ENCODE results near the gene NRDC. TPM values are rescaled to one million over a fixed set of nuclear protein-coding genes. Genes with fewer than 3 reads are reported as not detected.
A peak's percentile ranks its signal among the peaks of the same experiment; 100 is the strongest.

Gene NRDC, protein sequence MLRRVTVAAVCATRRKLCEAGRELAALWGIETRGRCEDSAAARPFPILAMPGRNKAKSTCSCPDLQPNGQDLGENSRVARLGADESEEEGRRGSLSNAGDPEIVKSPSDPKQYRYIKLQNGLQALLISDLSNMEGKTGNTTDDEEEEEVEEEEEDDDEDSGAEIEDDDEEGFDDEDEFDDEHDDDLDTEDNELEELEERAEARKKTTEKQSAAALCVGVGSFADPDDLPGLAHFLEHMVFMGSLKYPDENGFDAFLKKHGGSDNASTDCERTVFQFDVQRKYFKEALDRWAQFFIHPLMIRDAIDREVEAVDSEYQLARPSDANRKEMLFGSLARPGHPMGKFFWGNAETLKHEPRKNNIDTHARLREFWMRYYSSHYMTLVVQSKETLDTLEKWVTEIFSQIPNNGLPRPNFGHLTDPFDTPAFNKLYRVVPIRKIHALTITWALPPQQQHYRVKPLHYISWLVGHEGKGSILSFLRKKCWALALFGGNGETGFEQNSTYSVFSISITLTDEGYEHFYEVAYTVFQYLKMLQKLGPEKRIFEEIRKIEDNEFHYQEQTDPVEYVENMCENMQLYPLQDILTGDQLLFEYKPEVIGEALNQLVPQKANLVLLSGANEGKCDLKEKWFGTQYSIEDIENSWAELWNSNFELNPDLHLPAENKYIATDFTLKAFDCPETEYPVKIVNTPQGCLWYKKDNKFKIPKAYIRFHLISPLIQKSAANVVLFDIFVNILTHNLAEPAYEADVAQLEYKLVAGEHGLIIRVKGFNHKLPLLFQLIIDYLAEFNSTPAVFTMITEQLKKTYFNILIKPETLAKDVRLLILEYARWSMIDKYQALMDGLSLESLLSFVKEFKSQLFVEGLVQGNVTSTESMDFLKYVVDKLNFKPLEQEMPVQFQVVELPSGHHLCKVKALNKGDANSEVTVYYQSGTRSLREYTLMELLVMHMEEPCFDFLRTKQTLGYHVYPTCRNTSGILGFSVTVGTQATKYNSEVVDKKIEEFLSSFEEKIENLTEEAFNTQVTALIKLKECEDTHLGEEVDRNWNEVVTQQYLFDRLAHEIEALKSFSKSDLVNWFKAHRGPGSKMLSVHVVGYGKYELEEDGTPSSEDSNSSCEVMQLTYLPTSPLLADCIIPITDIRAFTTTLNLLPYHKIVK
- total RNA-seq = 130 TPM
- long read RNA-seq, transcript NRDC-201 (31 exons, 3,691 nt) = major isoform, 154 of 227 reads
- long read RNA-seq, transcript NRDC-202 (33 exons, 3,895 nt) = minor isoform, 24 of 227 reads
- long read RNA-seq, partial matches to known transcripts = 16 of 227 reads
- long read RNA-seq, other reads (novel, unspliced or antisense) = 29 of 227 reads

- DNase-seq = peak; percentile 100
- intact Hi-C loops (cut with micrococcal nuclease) = loop anchor here (10.0 kb wide), 1 partner anchor 264 kb away; the partner anchor contains the start of gene OSBPL9
Measured at GRCh38 chr1:51878616-51879336, at the start of gene NRDC. Gene NRDC, minus strand, starts transcription at chr1:51878727. Its CDS starts 112 bp downstream, at chr1:51878615.

GRCh38 chr1:51927029-51927428 is 48.5 kb upstream of the NRDC start:
- DNase-seq = no peak
- Histone ChIP-seq H3K27me3 (ENCODE audit: low read depth) (peaks cover 81% of the 10 kb centered on the region), H3K9me3 (replicated peaks) (no peaks in the 10 kb centered on the region), H3K27ac (replicated peaks) (no peak overlapping the region), H3K4me3 (no peak overlapping the region), H3K36me3 (no peaks in the 10 kb centered on the region), H3K4me1 (no peaks in the 10 kb centered on the region)
- TF ChIP-seq, protein P1, sequence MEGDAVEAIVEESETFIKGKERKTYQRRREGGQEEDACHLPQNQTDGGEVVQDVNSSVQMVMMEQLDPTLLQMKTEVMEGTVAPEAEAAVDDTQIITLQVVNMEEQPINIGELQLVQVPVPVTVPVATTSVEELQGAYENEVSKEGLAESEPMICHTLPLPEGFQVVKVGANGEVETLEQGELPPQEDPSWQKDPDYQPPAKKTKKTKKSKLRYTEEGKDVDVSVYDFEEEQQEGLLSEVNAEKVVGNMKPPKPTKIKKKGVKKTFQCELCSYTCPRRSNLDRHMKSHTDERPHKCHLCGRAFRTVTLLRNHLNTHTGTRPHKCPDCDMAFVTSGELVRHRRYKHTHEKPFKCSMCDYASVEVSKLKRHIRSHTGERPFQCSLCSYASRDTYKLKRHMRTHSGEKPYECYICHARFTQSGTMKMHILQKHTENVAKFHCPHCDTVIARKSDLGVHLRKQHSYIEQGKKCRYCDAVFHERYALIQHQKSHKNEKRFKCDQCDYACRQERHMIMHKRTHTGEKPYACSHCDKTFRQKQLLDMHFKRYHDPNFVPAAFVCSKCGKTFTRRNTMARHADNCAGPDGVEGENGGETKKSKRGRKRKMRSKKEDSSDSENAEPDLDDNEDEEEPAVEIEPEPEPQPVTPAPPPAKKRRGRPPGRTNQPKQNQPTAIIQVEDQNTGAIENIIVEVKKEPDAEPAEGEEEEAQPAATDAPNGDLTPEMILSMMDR (IDR thresholded peaks at IDR 0.05; ENCODE audit: borderline replicate concordance) = no peak
- intact Hi-C loops (cut with micrococcal nuclease) = no loop called here

More at GRCh38 chr1:51878616-51879336, at the start of gene NRDC:
- H3K36me3 ChIP-seq = no peaks in the 10 kb centered on the region
- TF ChIP-seq, protein P1 (IDR thresholded peaks at IDR 0.05; ENCODE audit: borderline replicate concordance) = no peak
- peaks cover 54% of the 10 kb centered on the region for H3K4me1 ChIP-seq
- H3K9me3 ChIP-seq (replicated peaks) = no peaks in the 10 kb centered on the region
- H3K27me3 ChIP-seq (ENCODE audit: low read depth) = peaks cover 29% of the 10 kb centered on the region
- peak within 1 kb of the TSS; percentile 93 for H3K4me3 ChIP-seq
- H3K27ac ChIP-seq (replicated peaks) = peak within 1 kb of the TSS; percentile 98

DNA sequence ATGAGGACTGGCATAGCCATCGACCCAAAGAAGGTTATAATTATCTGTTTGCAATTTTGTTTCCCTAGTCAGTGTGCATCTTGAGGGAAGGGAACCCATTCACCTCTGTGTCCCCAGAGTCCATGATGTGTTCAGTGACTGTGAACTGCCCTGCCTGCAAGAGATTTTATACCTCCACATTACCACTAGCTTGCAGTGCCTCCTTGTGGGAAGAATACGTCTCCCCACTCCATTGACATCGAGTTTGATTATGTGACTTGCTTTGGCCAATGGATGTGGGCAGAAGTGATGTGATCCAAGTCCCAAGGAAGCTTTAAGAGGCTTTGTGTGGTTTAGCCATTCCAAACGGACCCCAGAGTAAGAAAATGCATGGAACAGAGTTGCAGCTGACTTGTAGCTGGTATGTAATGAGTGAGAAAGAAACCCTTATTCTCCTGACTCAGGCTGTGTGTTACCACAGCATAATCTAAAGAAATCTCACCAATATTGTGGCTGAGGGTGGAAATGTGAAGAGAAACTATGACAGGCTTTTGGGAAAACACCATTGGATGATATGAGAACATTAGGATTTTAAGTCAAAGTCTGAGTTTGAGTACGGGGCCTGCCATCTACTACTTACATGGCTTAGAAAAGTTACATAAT is 47.8 kb upstream of the NRDC start:
- H3K4me1 ChIP-seq = no peaks in the 10 kb centered on the region
- no peak overlapping the region for H3K4me3 ChIP-seq
- no peaks in the 10 kb centered on the region for H3K9me3 ChIP-seq (replicated peaks)
- no peak overlapping the region for H3K27ac ChIP-seq (replicated peaks)
- intact Hi-C loops (cut with micrococcal nuclease) = no loop called here
- H3K36me3 ChIP-seq = no peaks in the 10 kb centered on the region
- DNase-seq = no peak
- H3K27me3 ChIP-seq (ENCODE audit: low read depth) = peaks cover 87% of the 10 kb centered on the region
- TF ChIP-seq, protein P1 (IDR thresholded peaks at IDR 0.05; ENCODE audit: borderline replicate concordance) = no peak

GRCh38 chr1:51924455-51924854 is 45.9 kb upstream of the NRDC start:
- Histone ChIP-seq H3K27me3 (ENCODE audit: low read depth) (peaks cover 87% of the 10 kb centered on the region), H3K9me3 (replicated peaks) (no peaks in the 10 kb centered on the region), H3K36me3 (no peaks in the 10 kb centered on the region), H3K4me1 (no peaks in the 10 kb centered on the region), H3K4me3 (no peak overlapping the region), H3K27ac (replicated peaks) (no peak overlapping the region)
- DNase-seq = no peak
- intact Hi-C loops (cut with micrococcal nuclease) = no loop called here
- TF ChIP-seq, protein P1 (IDR thresholded peaks at IDR 0.05; ENCODE audit: borderline replicate concordance) = no peak
